ENCODE results near the gene ITGB5. TPM values are rescaled to one million over a fixed set of nuclear protein-coding genes. Genes with fewer than 3 reads are reported as not detected.
A peak's percentile ranks its signal among the peaks of the same experiment; 100 is the strongest.

ITGB5 gene
- total RNA-seq, 1 experiment from 2014 or later = 339 TPM

- no peak for TF ChIP-seq MXD4 (CRISPR knock-in tag; IDR thresholded peaks at IDR 0.05; ENCODE audit: borderline replicate concordance)
- no peak for TF ChIP-seq ZNF416 (CRISPR knock-in tag; IDR thresholded peaks at IDR 0.05)
- TF ChIP-seq E2F4 (CRISPR knock-in tag; IDR thresholded peaks at IDR 0.05; ENCODE audit: borderline replicate concordance, low read depth) = no peak
- no peak for TF ChIP-seq ZNF671 (CRISPR knock-in tag; IDR thresholded peaks at IDR 0.05)
- no peak for TF ChIP-seq IRF2 (CRISPR knock-in tag; IDR thresholded peaks at IDR 0.05; ENCODE audit: borderline replicate concordance, low read depth)
- TF ChIP-seq IRF1 (CRISPR knock-in tag; IDR thresholded peaks at IDR 0.05) = no peak
- no peak for TF ChIP-seq ERG (CRISPR knock-in tag; IDR thresholded peaks at IDR 0.05)
These were observed 47.4 kb upstream of the ITGB5 start, which contains the start of gene MUC13 (continued) for GRCh38 chr3:124934577-124934976.

- peak; percentile 58 for DNase-seq (ENCODE audit: low spot score)
- H3K9me3 Mint-ChIP-seq = no peaks in the 10 kb centered on the region
- ChIA-PET CTCF (interaction anchor here (0.6 to 2.4 kb wide), 20 partner anchors 10 to 657 kb away, joined by 3 to 13 read pairs (median 4); no protein-coding TSS in a partner anchor), POLR2A (interaction anchor here (0.6 kb wide), 2 partner anchors 141 to 650 kb away, joined by 3 read pairs; no protein-coding TSS in a partner anchor)
- ATAC-seq = peak; percentile 53; the same call in 1 of the 2 replicates
- TF ChIP-seq CDX4 (CRISPR knock-in tag; IDR thresholded peaks at IDR 0.05; ENCODE audit: borderline replicate concordance) (no peak), GTF2I (CRISPR knock-in tag; conservative IDR thresholded peaks at IDR 0.05) (0 out of 2 replicates have a peak, but pooled peaks have one; percentile 3), CTCF (IDR thresholded peaks at IDR 0.05) (peak; percentile 59)
- H3K27me3 Mint-ChIP-seq (ENCODE audit: low read depth) = no peaks in the 10 kb centered on the region
- no peak overlapping the region for H3K27ac Mint-ChIP-seq
- H3K36me3 Mint-ChIP-seq = no peaks in the 10 kb centered on the region
- no peak overlapping the region for H3K4me3 Mint-ChIP-seq
- H3K4me1 Mint-ChIP-seq = no peaks in the 10 kb centered on the region
These were observed 41.4 kb upstream of the ITGB5 start for GRCh38 chr3:124928333-124929202.

- DNase-seq (ENCODE audit: low spot score) (no peak), ATAC-seq (no peak)
- Mint-ChIP-seq H3K27ac (no peak overlapping the region), H3K27me3 (ENCODE audit: low read depth) (no peaks in the 10 kb centered on the region), H3K4me3 (no peak overlapping the region), H3K36me3 (no peaks in the 10 kb centered on the region), H3K9me3 (no peaks in the 10 kb centered on the region), H3K4me1 (no peaks in the 10 kb centered on the region)
- ChIA-PET CTCF (interaction anchor here (0.6 to 2.4 kb wide), 8 partner anchors 38 to 658 kb away, joined by 3 to 13 read pairs (median 4); no protein-coding TSS in a partner anchor), POLR2A (no interaction called here)
- TF ChIP-seq CDX4 (CRISPR knock-in tag; IDR thresholded peaks at IDR 0.05; ENCODE audit: borderline replicate concordance) = no peak
- no peak for TF ChIP-seq NFE2L1 (CRISPR knock-in tag; IDR thresholded peaks at IDR 0.05)
- no peak for TF ChIP-seq ESRRA (CRISPR knock-in tag; IDR thresholded peaks at IDR 0.05; ENCODE audit: borderline replicate concordance)
- no peak for TF ChIP-seq CREM (CRISPR knock-in tag; IDR thresholded peaks at IDR 0.05)
- no peak for TF ChIP-seq JAZF1 (CRISPR knock-in tag; IDR thresholded peaks at IDR 0.05)
- TF ChIP-seq SP1 (CRISPR knock-in tag; conservative IDR thresholded peaks at IDR 0.05) = no peak
- no peak for TF ChIP-seq ZNF532 (CRISPR knock-in tag; IDR thresholded peaks at IDR 0.05; ENCODE audit: borderline replicate concordance)
- no peak for TF ChIP-seq NR3C1 (CRISPR knock-in tag; conservative IDR thresholded peaks at IDR 0.05; ENCODE audit: low read depth)
- TF ChIP-seq ATF2 (CRISPR knock-in tag; IDR thresholded peaks at IDR 0.05; ENCODE audit: borderline replicate concordance, low read depth) = no peak
These were observed 40.4 kb upstream of the ITGB5 start for GRCh38 chr3:124927574-124928045.

Measured in WTC11 (cell line).